HG02943 (cell line): ENCODE measurements around the gene LRRN4.
"Not testable (repeated sequence)": the region's sequence is repeated elsewhere in the genome, so short reads cannot be mapped to it uniquely, and the experiment has no call there.

ENCODE experiments used
- ATAC-seq: cut with Tn5 transposase; IDR thresholded peaks from one replicate; pipeline ENCODE4 v1.9.1; 2021; ENCODE audit warnings: mild to moderate bottlenecking, low read depth, moderate library complexity; ENCODE audit not compliant: unreplicated experiment

The LRRN4 gene

DNA sequence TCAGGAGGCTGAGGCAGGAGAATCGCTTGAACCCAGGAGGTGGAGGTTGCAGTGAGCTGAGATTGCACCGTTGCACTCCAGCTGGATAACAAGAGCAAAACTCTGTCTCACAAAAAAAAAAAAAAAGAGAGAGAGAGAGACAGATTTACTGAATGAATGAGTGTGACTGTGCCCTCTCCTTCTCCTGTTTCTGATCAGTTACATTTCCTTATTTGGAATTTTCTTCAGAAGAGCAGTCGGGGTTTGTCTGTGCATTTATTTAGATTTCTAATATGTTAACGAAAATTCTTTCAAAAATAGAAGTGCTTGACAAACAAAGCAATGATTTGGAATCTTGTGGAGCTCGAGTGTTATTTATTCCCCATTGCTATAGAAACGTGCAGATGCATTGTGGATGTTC lies 6.4 kb upstream of the LRRN4 start:
- ATAC-seq, result no peak

DNA sequence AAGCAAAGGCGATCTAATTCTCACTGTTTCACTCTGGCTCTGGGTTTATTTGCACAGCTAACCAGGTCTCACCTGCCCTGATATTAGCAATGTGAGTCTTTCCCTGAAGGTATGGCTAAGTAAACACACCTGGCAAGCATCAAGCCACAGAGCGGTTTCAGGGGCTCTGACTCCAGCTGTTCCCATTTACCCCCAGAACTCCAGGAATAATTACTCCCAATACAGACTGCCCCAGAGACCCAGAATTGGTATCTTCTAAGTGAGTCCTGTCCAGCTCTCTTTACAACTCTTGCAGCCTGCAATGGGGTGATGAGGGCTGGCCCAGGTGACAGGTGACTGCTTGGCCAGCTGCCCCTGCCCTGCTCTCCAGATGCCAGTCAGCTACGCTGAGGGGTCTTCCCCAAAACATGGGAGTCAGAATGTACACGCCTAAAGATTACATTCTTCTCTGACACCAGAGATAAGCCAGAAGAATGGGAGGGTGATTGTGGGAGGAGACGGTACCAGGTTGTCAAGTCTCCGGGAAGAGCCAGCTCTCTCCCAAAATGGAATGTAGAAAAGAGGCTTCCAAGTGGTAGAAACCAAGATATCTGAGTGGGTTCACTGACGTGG lies 4.9 kb upstream of the LRRN4 start:
- no peak for ATAC-seq

DNA sequence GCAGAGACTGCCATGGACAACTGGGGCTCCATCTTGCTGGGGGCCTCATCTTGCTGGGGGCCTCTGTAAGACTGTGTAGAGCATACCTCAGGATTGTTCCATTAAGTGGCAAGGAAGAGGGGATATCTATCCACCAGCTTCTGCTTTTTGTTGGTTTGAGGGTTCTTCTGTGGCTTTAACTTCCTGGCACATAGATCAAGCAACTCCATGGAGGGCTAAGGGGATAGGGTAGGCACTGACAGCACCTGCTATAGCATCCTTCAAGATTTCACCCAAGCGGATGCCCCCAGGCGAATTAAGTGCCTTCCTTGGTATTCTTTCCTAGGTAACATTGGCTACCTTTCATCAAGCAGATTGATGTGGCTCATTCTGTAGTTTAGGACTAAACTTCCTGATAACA lies 3.8 kb upstream of the LRRN4 start:
- ATAC-seq, result no peak

DNA sequence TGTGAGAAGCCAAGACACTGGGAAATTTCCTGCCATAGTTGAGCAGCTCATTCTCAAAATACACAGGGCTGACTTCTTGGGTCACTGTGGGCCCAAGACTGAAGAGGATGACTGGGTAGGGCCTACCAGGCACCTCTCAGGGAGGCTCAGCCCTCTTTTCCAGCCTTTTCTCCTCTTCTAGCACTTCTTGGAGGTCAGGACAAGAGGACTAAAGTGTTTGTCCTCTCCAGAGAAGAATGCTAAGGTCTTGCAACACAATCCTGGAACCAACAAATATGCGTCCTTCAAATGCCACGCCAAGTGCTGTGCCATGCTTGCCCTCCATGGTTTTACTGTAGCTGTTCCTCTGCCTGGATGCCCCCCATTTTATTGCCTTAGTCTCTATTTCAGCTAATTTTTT lies 3.3 kb upstream of the LRRN4 start:
- no peak for ATAC-seq

DNA sequence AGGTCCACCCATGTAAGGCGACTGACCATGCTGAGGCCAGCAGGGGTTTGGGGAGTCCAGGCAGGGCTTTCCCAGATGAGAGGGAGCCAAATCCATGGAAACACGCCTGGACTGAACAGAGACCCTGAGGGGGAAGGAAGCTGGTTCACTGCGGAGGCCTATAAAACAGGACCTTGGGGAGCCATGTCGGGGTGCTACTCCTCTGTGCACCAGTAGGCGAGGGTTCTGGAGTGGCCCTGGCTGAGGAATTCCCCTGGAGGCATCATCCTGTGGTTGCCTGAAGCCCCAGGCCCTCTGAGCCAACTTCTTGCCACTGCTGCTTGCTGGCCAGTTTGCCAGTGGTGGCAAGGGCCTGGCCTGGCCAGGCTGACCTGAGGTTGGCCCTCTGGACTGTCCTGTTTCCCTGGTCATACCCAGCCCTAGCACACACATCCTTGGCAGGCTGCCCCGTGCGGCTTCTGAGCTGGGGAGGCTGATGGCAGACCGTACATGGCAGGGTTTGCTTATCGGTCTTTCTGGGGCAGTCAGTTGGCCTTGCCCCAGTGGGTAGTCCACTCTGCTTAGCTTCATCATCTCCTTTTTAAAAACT lies 2.2 kb upstream of the LRRN4 start:
- ATAC-seq, result no peak

DNA sequence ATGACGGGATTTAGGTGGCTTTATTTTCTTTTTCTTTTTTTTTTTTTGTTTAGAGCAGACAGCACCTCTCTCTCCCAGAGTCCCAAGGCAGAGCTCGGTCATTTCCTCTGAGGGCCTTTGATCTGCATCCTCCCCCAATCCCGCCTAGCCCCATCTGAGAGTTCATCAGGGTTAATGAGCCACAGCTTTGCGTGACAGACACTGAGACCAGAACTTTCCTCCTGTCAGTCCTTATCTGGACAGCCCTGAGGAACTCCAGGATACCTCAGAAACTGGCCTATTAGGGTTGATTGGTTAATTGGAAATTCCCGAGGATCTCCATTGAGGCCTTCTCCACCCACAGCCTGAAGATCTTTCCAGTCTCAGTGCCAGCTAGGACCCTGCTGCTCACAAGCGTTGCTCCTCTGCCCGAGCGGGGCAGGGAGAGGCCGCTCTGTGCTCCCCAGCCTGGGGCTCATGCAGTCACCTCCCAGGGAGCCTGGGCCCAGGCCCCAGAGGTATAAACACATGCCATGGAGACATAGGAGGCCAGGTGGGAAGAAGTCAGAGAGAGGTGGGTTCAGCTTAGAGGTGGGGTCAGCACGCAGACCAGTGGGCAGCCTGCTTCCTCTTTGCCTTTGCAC lies 1.4 kb upstream of the LRRN4 start:
- no peak for ATAC-seq

DNA sequence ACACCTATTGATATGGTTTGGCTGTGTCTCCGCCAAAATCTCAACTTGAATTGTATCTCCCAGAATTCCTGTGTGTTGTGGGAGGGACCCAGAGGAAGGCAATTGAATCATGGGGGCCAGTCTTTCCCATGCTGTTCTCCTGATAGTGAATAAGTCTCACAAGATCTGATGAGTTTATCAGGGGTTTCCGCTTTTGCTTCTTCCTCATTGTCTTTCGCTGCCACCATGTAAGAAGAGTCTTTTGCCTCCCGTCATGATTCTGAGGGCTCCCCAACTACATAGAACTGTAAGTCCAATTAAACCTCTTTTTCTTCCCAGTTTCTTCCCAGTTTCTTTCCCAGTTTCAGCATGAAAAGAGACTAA lies 810 bp upstream of the LRRN4 start:
- ATAC-seq, result not testable (repeated sequence)

DNA sequence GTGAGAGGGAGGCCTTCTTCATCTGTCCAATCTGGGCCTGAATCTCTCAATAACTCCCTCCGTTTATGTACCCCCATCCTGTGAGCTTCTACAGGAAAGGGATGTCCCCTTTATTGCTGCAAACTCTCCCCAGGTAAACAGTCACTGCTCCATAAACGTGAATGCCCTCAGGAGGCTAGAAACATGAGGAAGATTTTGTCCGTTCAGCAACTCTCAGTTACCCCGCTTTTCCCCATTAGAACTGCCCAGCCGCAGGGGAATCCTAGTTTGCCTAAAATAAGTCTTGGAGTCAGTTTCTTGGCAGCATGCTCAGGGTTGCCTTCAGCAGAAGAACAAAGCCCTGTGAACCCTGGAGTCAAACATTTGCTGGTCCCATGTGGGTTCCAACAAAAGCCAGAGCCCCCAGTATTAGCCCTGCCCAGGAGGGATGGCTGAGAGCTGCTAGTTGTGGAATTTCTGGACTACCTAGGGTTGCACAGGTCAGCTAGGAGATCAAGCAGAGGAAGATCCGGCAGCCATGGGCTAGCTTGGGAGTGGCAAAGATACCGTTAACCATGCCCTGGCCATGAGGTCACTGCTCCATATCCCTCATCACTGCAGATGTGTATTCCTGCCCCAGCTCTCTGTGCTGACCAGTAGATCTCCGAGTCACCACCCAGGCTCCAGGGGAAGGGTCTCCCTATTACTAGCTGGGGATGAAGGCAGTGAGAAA lies 640 bp downstream of the LRRN4 start:
- ATAC-seq, result no peak

DNA sequence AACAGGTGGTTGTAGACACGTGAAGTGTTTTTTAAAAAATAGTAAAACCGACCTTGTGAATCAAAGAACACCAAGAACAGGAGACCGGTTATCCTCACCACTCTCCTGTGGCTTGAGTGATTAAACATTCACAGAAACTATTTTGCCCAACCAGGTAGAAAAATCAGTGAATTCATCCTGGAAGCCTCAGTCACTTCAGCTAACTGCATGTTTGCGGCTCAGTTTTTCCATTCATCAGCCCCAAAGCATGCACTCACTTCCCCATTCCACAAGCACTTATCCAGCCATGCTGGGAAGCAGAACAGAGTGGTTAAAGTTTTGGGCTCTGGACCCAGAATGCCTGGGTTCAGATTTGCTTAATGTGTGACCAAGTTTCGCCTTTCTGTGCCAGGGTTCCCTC lies 2.4 kb downstream of the LRRN4 start:
- no peak for ATAC-seq

DNA sequence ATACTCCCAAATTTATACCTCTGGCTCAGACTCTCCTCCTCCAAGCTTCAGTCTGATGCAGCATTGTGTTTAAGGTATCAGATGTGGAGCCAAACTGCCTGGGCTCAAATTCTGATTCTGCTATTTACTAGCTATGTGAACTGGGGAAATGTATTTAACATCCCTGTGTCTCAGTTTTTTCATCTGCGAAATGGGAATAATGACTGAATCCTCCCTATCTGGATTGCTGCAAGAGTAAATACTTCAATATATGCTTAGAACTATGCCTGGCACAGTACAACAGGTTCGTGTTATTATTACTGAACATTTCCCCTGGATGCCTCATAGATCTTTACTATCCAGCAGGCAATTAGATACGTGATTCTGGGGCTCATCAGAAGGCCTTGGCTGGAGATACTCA lies 5.5 kb downstream of the LRRN4 start:
- no peak for ATAC-seq

DNA sequence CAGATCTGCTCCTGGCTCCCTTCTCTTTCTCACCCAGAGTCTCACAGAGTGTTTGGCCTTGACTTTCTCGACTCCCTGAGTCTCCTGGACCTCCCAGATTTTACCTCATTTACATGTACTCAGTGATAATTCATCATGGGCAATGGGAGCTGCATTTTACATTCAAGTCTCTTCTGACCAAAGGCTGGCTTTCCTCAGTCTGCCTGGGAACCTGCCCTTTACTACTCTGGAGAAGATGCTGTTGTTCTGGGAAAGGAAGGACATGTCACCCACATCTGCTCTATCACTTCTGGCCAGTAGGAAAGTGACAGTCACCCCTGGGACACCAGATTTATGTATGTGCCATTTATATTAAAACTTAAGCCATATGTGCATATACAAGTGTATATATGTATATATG lies 7.4 kb downstream of the LRRN4 start:
- ATAC-seq, result no peak

DNA sequence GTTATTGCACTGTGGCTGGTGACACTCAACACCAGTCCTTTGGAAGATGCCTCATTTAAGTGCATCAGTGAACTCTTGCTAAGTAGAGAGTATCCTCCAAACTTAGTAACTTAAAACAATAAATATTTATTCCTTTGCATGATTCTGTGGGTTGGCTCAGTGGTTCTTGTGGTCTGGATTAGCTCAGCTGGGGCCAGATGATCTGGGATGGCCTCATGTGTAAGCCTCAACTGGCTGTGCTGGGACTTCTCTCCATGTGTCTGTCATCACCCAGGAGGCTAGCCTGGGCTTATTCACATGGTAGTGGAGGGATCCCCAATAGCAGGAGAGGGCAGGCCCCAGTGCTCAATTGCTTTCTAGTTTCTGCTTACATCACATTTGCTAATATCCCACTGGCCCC lies 8.3 kb downstream of the LRRN4 start:
- no peak for ATAC-seq

DNA sequence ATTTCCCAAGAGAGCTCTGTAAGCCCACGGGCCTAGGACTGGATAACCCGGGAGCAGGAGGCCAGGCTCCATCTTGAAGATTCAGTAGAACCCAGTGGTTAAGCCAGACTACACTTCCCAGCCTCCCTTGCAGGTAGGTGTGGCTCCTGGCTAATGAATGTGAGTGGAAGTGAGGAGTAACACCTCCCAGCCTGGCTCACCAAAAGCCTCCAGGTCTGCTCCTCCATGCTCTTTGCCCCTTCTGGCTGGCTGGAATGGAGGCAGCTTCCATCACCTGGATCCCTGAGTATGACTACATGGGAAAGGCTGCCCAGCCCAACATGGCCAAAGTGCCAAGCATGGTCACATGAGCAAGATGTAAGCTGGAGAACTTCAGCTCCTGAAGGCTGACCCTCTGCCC lies 9.7 kb downstream of the LRRN4 start:
- no peak for ATAC-seq

DNA sequence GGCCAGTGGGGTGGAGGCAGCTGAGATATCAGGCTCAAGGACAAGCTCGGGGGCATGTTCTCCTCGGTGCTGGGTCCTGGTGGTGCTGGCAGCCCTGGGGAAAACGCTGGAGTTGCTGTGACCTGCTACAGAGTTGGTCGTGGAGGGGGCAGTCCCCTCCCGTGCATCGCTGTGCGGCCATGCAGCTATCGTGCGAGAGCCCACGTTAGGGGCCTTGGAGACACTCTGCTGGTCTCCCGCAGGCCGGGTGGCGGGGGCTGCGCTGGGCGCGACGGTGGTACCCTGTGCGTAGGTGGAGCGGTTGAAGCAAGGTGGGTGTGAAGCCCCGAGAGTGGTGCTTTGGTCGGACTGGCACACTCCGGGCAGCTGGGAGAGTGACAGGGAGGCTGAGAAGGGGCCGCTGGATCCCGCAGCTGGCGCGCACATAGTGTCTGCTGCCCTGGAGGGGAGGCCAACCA lies 12.0 kb downstream of the LRRN4 start:
- no peak for ATAC-seq

DNA sequence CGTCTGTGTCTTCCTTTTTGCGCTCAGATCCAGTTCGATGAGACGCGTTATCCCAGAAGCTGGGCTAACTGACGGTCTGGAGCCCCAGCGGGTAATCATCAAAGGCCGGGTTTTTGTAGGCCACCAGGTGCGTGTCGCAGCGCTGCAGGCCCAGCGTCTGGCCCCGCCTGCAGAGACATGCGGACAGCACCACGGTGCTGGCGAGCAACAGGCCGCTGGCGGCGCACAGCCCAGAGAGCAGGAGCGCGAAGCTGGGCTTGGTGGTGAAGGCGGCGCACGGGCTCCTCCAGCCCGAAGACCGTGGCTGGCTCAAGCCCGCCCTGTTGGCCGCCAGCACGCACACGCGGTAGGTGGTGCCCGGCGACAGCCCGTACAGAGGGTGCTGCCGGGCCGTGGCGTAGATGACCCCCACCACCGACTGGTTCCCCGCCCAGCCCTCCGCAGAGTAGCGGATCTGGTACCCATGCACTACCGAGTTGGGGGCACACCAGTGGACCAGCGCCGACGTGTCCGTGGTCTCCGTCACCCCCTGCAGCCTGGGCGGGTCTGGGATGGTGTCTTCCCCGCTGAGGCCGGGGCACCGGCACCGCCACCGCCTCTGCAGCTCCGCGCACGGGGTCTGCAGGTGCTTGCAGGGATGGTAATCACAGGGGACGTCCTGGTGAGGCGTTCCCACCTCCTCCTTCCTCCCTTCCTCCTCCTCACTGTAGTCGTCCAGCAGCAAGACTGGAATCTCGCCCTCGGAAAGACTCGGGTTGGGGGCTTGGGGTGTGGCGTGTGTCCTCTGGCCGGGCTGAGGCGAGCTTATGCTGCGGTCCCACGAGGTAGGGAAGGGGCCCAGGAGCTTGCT lies 12.7 kb downstream of the LRRN4 start:
- ATAC-seq, result no peak

DNA sequence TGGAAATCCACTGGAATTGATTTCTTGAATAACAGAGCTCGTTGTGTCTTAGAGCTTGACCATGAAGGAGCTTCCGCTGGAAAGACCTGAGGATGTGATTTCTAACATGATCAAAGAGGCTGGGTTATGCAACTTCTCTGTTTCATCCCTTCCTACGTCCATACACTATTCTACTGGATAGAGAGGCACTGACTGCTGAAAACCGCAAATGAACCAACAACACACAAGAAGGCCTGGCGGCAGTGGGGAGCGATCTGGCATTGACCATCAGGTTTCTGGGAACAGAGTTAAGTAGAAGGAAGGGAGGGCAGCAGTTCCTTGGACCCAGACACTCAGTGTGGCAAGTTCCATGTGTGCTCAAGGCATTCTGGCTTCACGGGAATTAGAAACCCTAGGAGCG lies 13.3 kb downstream of the LRRN4 start:
- ATAC-seq, result no peak

DNA sequence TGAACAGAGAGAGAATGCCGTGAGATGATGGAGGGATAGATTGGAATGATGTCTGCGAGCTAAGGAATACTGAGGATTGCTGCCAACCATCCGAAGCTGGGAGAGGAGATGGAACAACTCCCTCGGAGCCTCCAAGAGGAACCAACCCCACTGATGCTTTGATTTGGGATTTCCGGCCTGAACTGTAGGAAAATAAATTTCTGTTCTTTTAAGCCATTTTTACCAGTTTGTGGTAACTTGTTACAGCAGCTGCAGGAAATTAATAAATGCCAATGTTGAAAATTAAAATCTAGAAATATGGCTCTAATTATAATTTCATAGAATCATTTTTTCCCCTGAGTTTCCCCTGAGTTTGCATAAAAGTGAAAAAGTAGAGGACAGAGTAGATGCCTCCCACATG lies 14.1 kb downstream of the LRRN4 start:
- ATAC-seq, result no peak

DNA sequence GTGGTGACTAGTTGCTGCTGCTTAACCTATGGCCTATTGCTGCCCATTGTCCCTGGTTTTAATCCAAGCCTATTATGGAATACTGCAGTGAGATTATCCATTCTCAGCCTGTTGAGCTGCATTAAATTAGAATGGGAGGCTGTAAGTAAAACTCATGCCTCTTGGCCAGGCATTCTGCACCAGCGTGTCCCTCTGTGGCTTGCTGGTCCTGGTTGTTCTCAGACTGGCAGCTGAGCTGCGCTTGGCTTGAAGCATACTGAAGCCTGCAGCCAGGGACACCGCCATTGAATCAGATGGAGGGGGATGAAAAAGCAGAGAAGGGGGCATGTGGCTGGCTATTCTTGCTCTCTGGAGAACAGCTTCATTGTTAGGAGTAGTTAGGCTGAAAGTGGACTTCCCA lies 15.6 kb downstream of the LRRN4 start:
- no peak for ATAC-seq

DNA sequence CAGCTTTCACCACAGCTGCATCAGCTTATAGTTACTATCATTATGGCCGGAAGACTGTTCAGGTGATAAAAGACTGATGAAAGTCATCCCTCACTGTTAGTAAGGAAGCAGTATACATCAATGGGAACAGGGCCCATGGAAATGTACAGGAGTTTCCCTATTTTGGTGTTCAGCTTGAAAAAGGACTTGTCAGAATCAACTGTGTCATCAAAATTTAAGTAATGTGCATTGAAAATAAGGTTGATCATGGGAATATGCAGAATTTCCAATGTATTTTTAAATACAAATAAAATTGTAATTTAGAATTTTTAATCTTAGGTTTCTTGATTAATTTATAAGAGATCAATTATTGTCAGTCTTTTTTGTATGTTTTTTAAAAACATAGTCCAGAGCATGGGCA lies 16.8 kb downstream of the LRRN4 start:
- ATAC-seq, result no peak

DNA sequence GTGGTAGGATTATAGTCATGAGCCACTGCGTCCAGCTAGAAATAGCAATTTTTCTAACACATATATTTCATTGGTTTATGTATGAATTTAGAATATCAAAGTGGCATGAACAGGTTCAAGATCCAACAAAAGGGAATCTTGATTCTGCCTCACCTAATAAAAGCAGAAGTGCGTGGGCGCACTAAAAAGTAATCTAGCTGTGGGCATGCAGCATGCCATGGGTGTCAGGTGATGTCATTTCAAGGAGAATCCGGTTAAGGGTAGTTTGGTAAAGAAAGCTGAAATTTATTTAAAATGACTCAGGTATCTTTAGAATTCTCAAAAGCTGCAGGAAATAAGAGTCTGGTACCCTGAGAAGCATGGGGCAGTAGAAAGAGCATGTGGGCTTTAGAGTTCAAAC lies 17.6 kb downstream of the LRRN4 start:
- no peak for ATAC-seq
